NCI-H146 (cell line): Measurements from ENCODE around the gene ENAH.
A peak's percentile ranks its signal among the peaks of the same experiment; 100 is the strongest.
"Not testable (repeated sequence)": the region's sequence is repeated elsewhere in the genome, so short reads cannot be mapped to it uniquely, and the experiment has no call there.

Source experiments
- DNase-seq: peaks from one replicate; lab custom pipeline; 2025; lab: John Stamatoyannopoulos, UW

The ENAH gene

DNA sequence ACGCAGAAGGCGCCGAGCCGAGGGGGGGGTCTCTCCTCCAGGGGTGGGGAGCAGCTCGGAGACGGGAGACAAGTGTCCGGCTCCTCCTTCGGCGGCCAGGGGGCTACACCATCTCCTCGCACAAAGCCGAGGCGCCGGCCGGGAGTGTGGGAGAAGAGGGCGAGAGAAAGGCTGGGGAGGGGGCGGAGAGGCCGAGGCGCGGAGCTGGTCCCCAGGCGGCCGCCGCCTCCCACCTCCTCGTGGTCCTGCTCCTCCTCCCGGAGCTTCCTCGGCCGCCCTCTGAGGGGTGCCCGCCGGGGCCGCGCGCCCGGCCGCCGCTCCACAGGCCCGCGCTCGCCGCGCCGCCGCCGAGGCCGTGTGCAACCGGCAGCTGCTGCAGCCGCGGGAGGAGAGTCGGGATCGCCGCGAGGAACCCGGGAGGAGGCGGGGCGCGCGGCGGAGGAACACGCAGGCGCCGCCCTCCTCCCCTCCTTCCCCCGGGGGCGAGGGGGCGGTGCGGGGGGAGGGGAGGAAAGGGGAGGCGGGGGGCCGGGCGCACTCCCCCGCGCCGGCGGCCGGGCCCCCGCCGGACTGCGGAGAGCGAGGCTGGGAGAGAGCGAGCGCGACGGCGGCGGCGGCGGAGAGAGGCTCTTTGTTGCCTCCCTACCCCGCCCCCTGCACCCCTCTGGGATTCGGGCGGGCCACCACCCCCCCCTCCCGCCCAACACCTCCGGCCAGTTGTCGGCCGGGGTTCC lies at the start of gene ENAH:
Gene ENAH (minus strand): TSS at position 395 of the 734 bp plus-strand sequence. CDS start 433 bp downstream, outside the sequence.
- DNase-seq = peak; percentile 97

DNA sequence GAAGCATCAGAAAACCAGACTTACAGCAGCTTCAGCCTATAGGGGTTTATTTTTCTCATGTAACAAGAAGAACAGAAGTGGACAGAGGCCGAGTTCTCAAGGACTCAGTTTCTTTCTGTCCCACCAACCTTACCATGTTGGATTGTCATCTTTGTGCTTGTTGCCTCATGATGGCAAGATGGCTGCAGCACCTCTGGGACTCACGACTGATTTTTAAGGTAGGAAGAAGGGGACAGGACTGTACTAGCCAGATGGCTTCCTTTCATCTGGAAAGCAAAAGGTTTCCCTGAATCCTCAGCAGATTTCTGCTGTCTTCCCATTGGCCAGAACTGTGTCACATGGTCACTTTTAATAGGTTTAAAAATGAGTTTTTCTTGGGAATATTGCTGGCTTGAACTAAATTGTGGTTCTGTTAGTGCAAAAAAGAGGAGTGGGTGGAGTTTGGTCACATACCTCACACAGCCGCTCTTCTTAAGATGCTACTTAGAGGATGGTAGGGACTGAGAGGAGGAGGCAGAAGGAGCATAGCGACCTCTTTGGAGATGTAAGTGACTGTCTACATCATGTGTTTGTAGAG lies 48.1 kb upstream of the ENAH start:
- DNase-seq = no peak

DNA sequence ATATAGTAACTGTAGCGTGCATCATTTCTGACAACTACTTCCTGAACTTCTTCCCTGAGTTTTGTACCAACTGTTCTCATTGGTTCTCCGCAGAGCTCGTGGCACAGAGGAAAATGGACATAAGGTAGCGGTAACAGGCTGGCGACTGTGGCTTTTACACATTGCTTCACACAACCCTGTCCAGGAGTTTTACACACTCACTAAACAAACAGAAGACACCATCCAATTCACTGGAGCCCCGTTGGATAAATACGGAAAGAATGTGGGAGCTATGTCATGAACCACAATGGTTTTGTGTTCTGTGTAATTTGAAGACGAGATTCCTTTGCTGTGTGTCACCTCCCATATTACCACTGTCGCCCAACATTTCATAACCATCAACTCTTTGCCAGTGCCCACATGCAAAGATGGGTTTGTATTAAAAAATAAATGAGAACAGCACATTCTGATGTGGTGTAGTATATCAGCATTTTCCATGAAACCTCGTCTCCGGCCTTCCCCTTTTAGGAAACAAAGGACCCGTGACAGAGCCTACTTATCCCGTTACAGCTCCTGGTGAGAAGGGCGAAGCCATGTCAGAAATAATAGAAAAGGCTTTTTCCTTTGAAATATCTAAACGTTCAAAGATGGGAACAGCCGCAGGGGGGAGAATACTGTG lies 47.4 kb upstream of the ENAH start:
- no peak for DNase-seq

DNA sequence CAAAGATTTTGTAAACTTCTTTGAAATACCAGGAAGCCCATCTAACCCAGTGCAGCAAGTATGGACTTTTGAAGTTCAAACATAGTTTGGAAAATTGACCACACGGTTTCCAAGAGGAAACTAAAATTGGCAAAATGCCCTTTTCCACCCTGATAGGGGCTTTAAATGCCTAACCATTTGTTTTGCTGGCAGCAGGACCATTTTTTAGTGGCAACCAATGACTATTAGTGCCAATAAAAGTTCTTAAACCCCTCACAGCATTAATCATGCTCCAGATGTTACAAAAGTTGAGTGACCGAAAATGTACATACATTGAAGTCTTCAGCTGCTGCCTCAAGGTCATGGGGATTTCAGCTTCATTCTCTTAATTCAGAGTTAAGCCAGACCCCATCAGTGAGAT lies 46.4 kb upstream of the ENAH start:
- DNase-seq = no peak

DNA sequence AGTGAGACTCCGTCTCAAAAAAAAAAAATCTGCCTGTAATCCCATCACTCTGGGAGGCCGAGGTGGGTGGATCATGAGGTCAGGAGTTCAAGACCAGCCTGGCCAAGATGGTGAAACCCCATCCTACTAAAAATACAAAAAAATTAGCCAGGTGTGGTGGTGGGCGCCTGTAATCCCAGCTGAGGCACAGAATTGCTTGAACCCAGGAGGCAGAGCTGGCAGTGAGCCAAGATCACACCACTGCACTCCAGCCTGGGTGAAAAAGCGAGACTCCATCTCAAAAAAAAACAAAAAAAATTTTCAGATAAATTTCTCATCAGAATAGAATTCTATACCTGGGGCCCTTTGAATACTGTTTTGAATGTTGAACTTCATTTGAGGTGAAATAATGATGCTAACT lies 45.3 kb upstream of the ENAH start:
- not testable (repeated sequence) for DNase-seq

DNA sequence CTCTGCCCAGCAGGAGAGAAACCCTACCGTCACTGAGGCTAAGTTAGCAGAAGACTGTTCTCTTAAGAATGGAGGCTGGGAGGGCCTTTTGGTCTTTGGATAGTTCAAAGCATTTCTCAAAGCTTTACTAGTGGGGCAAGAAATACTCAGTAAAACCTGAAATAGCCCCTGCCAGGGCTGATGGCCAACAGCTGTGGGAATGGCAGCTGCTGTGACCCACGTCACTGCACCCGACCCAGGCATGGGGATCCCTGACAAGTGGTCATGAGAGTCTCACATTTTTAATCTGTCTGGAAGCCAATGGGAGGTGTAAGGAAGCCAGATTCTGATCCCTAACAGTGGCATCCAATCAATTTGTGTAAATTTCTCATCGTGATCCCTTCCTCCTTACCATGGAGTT lies 44.5 kb upstream of the ENAH start:
- DNase-seq = no peak

DNA sequence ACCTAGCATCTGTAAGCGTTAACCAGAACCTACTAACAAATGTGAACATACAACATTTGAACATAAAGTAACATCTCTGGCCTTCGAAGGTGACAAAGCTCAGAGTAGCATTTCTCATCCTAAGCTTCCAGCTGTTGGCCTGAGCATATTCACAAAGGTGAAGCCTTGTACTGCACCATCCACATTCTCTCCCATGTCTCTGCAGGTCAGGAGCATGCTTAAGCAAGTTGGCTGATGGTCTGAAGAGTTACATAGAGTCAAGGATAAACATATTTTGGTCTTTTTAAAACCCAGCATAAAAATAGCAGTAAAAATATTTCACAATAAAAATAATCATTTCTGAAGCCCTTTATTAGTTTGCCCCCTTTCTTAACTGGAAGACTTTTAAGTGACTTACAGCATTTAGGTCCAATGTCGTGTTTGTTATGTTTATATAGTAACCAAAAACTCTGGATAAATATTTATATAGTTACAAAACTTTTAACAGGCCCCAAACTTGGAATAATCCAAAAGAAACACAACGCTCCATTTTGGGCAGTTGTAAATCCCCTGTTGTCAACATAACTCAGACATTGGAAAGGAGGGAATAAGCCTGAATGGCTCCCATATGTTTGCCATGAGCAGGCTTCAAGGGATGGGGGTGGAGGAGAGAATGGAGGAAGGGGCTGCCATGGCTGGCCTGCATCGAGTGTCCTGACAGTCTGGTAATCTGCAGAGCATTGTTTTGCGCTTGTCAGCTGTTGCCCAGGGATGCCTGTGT lies 42.8 kb upstream of the ENAH start:
- no peak for DNase-seq

DNA sequence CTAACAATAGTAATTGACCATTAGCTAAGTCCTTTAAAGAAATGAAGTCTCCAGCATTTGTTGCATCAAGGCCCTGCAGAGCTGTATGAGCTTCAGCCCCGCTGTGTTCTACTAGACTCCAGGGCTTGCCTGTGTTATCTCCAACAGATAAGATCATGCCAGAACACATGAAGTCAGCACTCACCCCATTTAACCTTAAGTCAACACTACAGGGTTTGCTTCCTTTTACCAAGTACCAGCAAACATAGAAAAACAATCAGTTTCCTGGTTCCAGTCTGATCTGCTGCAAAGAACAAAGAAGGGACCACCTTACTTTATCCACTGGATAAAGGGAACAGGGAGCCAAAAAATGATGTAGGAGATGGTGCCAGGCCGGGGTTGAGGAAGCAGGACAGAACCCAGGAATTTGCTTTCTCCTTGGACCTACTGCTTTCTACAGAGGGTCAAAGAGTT lies 41.3 kb upstream of the ENAH start:
- peak; percentile 72 for DNase-seq

DNA sequence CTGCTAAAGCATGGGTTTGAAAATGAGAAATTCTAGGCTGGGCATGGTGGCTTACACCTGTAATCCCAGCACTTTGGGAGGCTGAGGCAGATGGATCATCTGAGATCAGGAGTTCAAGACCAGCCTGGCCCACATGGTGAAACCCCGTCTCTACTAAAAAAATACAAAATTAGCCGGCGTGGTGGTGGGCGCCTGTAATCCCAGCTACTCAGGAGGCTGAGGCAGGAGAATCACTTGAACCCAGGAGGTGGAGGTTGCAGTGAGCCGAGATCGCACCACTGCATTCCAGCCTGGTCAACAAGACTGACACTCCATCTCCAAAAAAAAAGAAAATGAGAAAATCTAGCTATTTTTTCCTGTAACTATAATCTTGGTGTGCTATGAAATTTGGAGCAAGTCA lies 40.8 kb upstream of the ENAH start:
- DNase-seq = not testable (repeated sequence)

DNA sequence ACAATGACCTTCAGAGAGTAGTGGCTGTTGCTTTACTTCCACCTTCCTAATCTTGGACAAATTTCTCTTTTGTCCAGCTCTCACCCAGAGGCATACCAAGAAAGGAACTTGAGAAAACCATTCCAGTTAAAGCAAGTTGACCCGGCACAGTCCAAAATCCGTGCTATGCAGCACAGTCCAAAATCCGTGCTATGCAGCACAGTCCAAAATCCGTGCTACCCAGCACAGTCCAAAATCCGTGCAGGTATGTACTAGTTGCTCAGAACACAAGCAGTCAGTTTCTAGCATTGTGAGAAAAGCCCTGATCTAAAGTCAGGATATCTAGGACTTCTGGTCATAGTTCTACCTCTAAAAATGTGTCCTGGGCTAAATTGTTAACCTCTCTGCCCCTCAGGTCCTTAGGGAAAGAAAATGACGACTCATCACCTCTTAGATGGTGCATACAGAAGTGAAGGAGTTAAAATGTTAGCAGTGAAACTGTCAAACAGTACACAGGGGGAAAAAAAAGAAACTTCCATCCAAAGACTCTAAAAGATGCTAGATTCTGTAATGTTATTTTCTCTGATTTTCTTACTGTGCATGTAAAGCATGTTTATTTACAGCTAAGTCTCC lies 40.3 kb upstream of the ENAH start:
- DNase-seq = no peak

DNA sequence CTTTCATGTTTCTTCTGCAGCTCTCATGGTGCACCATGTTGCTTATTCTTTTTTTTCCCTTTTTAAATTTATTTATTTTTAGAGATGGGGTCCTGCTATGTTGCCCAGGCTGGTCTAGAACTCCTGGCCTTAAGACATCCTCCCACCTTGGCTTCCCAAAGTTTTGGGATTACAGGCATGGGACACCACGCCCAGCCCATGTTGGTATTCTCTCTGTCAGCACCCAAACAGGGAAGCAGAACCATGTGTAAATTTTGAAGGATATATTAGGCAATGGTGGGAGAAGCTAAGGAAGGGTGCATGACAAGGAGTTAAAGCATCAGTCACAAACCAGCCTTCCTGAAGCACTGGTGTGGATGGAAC lies 39.6 kb upstream of the ENAH start:
- no peak for DNase-seq

DNA sequence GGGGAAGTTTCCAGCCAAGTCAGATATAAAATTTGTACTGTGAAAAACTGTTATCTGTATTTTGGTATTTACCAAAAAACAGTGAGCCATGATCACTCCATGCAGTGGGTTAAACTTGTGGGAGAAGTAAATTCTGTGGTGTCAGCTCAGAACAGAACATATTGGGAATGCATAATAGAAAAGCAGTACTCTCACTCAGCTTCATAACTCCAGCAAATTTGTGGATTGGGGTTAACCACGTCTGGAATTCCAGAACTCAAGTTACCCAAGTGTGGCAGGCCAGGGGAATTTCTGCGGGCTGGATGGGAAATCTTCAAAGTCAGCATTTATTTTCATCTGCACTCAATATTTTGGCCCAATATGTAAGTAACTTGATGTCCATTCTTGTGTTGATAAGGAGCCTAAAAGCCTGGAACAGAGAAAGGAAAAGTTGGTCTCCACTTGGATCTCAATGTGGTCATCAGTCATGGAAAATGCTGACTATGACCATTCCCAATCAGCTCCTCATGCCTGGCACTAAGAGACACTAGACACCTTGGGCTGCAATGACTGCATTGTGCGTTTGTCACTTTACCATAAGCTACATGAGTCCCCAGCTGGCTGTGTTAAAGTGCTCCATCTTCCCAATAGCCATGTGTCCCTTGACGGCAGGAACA lies 39.1 kb upstream of the ENAH start:
- no peak for DNase-seq

DNA sequence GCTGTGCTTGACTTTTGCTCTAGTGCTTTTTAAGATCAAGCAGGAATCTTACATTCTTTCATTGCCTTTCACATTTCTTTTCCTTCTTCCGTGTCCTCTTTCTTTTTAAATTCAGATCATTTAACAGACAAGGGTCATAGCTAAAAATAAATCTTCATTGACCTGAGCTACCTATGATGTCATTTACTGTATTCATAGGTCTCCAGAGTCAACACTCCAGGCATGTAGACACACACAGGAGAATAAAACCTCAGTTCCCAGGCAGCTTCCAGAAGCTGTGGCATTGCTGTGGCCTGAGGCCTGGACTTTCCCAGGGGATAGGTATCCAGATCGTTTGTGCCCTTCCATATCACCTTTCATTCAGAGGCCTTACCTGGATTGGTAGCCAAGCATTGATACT lies 38.5 kb upstream of the ENAH start:
- peak; percentile 62 for DNase-seq

DNA sequence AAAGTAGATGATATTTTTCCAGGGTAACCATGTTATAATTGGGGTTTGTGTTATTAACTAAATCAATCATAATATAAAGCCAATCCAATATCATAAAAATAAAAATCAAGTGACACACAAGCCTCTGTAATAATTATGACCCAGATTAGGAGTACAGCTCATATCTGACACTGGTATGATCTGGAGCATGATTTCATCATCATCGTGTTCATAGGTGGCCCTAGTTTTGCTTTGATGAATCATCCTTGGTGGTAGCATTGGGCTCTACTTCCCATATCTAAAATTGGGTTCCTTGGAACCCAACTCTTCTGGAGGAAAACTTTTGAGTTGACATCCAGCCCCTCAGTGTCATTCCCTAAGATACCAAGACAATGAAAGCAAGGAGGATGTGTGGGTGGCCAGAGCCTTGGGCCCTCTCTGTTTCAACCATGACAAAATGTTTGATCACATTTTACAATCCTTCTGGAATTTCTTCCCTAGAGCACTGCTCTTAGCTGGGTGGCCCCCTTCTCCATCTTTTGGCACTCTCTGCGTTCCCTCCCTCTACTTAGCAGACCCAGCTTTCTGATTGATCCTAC lies 37.0 kb upstream of the ENAH start:
- DNase-seq = no peak

DNA sequence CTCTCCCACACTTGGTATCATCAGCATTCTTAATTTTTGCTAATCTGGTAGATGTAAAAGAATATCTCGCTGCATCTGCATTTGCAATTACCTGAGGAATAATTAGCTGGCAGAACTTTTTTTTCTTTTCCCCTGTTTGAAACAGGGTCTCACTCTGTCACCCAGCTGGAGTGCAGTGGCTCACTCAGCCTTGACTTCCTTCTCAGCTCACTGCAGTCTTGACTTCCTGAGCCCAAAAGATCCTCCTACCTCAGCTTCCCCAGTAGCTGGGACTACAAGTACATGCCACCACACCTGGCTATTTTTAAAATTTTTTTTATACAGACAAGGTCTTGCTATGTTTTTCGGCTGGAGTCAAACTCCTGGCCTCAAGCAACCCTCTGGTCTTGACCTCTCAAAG lies 35.4 kb upstream of the ENAH start:
- DNase-seq = no peak

DNA sequence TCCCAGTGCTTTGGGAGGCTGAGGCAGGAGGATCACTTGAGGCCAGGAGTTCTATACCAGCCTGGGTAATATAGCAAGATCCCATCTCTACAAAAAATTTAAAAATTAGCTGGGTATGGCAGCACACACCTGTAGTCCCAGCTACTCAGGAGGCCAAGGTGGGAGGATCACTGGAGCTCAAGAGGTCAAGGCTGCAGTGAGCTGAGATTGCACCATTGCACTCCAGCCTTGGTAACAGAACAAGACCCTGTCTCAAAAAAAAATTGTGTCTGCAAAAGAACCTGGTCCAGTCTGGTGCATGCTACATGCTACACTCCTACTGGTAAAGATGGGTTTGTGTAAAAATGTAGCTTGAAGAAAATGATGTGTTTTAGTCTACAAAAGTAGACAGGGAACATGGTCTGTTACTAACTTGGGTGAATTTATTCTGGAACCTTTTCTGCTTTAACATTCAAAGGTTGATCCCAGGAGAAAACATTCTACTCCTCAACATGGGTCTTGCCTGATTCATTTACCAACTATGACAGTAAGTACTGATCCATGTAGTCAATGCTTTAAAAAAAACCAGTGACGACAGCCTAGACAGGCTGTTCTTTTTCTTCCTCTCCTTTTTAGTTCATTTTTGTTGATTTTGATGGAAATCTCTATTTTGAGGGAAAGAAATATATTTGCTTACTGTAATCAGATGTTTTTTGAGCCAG lies 32.7 kb upstream of the ENAH start:
- no peak for DNase-seq

DNA sequence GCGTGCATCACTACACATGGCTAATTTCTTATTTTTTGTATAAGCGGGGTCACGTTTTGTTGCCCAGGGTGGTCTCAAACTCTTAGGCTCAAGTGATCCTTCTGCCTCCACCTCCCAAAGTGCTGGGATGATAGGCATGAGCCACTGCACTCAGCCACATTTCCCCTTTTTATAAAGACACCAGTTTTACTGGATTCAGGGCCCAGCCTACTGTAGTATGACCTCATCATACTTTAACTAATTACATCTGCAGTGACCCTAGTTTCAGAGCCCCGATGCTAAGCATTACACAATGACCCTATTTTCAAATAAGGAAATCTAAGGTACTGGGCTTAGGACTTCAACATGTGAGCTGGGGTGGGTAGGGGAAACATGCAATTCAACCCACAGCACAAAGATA lies 31.8 kb upstream of the ENAH start:
- no peak for DNase-seq

DNA sequence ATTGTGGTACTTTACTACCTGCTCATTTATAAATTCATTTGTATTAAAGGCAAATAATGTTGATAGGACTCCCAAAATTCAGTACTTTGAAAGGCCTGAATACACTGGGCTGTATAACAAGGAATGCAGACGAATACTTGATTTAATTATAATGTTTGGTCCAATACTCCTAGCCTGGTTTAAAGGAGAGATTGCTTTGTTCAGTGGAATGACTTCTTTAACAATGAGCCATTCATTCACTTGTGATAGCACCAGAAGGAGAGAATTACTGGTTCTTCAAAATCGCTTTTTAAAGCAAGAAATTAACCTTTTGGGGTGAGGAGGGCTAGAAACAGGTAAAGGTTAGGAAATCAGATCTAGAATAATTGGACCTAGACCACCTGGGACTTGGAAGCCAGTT lies 28.3 kb upstream of the ENAH start:
- DNase-seq = no peak

DNA sequence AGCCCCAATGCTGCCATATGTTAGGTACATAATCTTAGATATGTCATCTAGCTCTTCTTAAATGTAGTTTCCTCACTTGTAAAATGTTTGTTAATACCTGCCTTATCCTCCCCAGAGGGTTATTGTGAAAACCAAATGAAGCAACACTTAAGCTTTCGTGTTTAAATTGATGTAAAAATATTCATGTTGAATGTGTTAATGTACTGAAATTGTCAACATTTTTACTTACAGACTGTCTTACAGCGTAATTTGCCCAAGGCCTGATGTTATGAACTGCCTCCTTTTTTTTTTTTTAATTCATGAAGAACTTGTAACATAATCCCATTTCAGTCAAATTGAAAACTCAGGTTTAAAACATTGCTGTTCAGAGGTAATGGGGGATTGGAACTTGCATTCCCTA lies 25.6 kb upstream of the ENAH start:
- no peak for DNase-seq

DNA sequence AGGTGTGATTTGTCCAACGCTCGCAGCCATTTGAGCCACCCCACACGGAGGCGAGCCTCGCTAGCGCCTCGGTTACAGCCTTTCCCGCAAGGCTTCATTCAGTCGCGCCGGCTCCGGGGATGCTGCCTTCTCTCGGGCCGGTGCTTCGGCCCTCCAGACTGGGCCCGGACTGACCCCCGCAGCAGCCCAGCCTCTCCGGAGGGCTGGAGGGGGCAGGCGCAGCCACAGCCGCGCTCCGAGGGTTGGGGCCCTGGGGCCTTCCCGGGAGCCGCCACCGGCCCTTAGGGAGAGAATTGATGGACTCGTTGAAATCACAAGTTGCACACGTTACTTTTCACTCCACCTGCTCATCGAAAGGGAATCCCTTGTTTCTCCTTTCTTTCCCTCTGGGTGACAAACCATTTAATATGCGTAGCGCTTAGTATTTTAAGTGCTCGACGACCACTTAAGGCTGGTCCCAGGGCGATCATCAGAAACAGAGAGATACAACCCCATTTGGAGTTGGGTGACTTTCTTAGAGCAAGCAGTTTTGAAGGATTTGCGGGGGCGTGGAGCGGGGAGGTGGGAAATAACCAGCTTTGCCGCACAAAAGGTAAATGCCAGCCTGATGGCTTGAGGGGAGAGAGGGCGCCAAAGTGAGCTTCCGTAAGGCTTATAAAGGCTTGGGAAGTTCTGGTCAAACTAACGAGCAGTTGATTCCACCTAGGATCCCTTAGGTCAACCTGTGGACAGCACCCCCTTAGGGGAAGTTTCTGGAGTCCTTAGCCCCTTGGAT lies 24.6 kb upstream of the ENAH start:
- DNase-seq = no peak
